Inflammatory macrophage treated with lipopolysaccharide for 4 hours (primary cell): ENCODE data around the gene RFPL3.
"Not testable (repeated sequence)": the region's sequence is repeated elsewhere in the genome, so short reads cannot be mapped to it uniquely, and the experiment has no call there.

Source experiments
- DNase-seq: peaks from one replicate; pipeline ENCODE4 v3.0.0-alpha.2; 2020

RFPL3 gene

DNA sequence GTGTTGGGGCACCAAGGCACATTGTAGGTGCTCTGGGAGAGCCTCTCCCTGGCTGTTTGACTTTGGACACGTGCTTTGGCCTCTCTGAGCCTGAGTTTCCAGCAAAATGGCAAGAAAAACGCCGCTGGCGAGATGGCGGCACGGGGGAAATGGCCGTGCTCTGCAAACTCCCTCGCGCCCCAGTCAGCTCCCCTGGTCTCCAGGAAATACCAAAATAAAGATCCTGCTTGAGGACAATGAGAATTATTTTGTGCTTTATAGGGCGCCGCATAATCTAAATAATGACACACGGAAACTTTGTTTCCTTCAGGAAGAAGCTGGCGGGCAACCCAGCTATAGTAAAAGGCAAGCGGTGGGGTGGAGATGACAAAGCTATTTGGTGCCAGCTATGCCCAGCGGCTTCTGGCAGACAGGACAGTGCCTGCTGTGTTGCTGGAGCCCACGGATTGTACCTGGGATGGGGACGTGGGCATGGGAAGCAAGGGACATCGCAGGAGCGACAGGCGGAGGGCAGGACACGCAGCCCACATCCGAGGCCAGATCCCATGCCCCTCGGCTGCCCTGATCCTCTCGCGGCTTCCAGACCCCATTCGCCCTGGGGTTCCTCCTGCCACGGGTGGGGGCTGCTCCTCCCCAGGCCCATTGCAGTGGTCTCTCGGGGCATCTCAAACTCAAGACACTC is 26.3 kb upstream of the RFPL3 start:
- DNase-seq, result no peak

GRCh38 chr22:32331918-32332725 is 25.5 kb upstream of the RFPL3 start:
- no peak for DNase-seq

- DNase-seq, result no peak
Measured at GRCh38 chr22:32333141-32333768, 24.4 kb upstream of the RFPL3 start.

DNA sequence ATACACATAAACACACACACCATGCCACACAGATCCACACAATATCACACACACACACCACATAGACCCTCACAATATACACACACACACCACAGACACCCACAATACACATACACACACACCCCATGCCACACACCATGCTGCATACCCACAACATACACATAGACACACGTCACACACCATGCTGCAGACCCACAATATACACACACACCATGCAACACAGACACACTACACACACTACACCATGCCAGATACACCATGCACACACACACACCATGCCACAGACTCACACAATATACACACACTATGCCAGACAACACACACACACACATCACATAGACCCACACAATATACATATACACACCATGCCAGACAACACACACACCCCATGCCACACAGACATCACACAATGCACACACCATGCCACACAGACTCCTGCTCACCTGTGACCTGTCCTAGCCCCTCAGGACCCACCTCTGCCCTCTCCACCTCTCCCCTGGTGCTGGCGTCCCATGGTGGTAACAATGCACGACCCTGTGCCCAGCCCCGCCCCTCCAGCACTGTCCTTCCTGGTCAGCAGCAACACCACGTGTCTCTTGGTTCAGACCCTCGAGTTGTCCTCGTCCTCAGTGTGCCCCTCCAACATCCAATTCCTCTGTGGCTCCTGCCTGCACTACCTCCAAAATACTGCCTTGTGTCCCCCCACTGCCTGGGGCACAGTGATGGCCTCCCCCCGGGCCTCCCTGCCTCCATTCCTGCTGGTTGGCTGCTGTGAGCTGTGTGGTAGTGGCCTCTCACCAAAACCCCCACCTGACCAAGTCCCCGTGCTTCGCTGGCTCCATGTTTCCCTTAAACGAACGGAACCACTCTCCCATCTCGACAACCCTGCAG is 23.7 kb upstream of the RFPL3 start:
- no peak for DNase-seq

- no peak for DNase-seq
Measured at GRCh38 chr22:32334660-32335365, 22.9 kb upstream of the RFPL3 start.

DNA sequence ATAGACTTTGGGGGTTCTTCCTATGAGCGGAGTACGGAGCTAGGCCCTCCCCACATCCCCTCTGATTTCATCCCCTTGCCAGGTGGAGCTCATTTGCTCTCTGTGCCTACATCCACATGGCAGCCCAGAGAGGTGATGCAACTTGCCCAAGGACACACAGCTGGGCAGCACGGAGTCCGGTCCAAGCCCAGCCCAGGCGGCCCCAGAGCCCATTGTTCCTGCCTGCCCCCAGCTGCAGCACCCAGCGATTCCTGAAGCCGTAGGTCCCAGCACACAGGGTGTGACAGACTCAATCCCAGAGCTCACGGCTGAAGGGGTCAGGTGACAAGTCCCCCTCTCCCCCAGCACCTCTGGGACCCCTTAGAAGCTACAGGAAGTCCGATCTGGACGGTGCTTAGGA is 22.2 kb upstream of the RFPL3 start:
- DNase-seq, result no peak

GRCh38 chr22:32336121-32336603 is 21.5 kb upstream of the RFPL3 start:
- DNase-seq, result no peak

- no peak for DNase-seq
Measured at GRCh38 chr22:32336771-32337424, 20.8 kb upstream of the RFPL3 start.

GRCh38 chr22:32337425-32337824 is 20.2 kb upstream of the RFPL3 start:
- DNase-seq, result not testable (repeated sequence)

GRCh38 chr22:32338757-32339156 is 18.9 kb upstream of the RFPL3 start:
- no peak for DNase-seq

- DNase-seq, result no peak
Measured at GRCh38 chr22:32339190-32340012, 18.3 kb upstream of the RFPL3 start.

DNA sequence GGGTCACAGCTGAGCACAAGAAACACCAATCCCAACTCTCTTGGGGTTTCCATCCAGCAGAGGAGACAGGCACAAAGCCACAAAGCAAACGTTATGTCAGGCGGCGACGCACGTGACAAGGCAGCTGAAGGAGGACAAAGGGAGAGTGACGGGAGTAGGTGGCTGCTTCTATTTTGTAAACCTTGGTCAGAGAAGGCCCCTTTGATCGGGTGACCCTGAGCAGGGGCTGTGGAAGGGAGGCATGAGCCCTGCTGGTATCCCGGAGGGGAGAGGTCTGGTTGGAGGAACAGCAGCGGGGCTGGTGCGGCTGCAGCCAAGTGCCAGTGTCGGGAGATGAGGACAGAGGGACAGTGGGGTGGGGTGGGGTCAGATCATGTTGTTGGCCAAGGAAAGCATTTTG is 17.3 kb upstream of the RFPL3 start:
- DNase-seq, result no peak

DNA sequence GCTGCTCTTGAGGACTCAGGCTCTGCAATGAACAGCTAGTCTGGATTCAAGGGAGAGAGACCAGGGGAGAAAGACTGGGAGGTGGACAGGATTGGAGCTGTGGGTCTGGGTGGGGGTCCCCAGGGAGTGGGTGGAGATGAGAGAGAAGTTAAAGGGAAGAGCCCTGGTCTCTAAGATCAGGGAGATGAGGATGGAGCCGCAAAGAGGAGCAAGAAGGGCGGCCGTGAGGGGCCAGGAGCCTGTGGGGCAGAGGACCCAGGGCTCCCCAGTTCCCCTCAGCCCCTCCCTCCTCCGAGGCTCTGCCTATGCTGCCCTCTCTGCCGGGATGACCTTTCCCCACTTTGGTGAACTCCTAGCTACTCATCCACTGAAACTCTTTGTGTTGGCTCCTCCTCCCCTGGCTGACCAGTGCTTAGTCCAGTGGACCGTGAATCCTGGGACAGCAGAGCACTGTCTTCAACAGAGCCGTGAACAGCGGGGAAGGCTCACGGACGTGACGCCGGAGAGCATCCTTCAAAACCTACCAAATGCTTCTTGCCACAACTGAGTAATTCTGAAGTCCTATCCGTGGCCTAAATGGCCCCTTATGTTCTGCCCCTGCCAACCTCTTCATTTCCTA is 16.4 kb upstream of the RFPL3 start:
- no peak for DNase-seq

- no peak for DNase-seq
Measured at GRCh38 chr22:32342977-32343376, 14.7 kb upstream of the RFPL3 start.

GRCh38 chr22:32343941-32344340 is 13.7 kb upstream of the RFPL3 start:
- no peak for DNase-seq

- no peak for DNase-seq
Measured at GRCh38 chr22:32348031-32348611, 9.5 kb upstream of the RFPL3 start.

- DNase-seq, result not testable (repeated sequence)
Measured at GRCh38 chr22:32351875-32352274, 5.8 kb upstream of the RFPL3 start.

- no peak for DNase-seq
Measured at GRCh38 chr22:32352681-32353080, 5.0 kb upstream of the RFPL3 start.

- DNase-seq, result no peak
Measured at GRCh38 chr22:32353292-32353691, 4.4 kb upstream of the RFPL3 start.

DNA sequence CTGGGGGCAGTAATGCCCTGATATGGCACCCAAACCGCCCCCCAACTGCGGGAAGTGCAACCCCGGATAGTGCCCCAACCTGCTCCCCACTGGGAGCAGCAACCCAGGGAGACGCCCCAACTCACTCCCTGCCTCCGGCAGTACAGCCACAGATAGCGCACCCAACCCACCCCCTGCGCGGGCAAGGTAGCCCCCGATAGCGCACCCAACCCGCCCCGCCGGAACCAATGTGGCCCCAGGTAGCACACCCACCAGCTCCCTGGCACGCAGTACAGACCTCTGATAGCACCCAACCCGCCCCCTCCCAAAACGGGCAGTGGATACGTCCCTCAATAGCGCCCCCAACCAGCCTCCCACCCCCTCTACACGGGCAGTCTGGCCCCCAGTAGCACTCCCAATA is 3.8 kb upstream of the RFPL3 start:
- DNase-seq, result no peak
